ENCODE measurements around the gene CDH11.

The CDH11 gene

GRCh38 chr16:65125322-65125721 lies 3.5 kb upstream of the CDH11 start:
- peaks cover 38% of the 10 kb centered on the region for H3K9me3 ChIP-seq
- TF ChIP-seq Cebpa-rat (IDR thresholded peaks at IDR 0.05): no peak
- H4K20me1 ChIP-seq: peaks cover 11% of the 10 kb centered on the region
- H3K4me1 ChIP-seq: peaks cover 10% of the 10 kb centered on the region
- H3K27me3 ChIP-seq: peaks cover 55% of the 10 kb centered on the region
- no peak overlapping the region for H3K9ac ChIP-seq
- no peak overlapping the region for H3K27ac ChIP-seq
- H3K36me3 ChIP-seq: no peaks in the 10 kb centered on the region
- no peak overlapping the region for H3K4me2 ChIP-seq
- no peak overlapping the region for H3K4me3 ChIP-seq

DNA sequence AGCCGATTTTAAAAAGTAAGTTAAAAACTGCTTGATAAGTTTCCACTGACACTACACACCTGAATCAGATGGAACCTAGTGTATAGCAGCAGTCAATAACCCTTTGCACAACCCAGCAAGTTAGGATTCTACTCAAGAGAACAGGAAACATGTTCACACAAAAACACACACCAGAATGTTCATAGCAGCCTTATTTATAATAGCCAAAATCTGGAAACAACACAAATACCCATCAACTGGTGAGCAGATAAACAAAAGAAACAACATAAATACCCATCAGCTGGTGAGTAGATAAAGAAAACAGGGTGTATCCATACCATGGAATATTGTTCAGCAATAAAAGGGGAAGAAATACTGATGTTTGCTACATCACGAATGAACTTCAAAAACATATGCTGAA lies 2.7 kb upstream of the CDH11 start:
- Histone ChIP-seq H3K4me3 (no peak overlapping the region), H3K4me1 (peaks cover 10% of the 10 kb centered on the region), H3K4me2 (no peak overlapping the region), H3K27me3 (peaks cover 62% of the 10 kb centered on the region), H3K36me3 (no peaks in the 10 kb centered on the region), H3K27ac (no peak overlapping the region), H4K20me1 (peaks cover 17% of the 10 kb centered on the region), H3K9me3 (peaks cover 38% of the 10 kb centered on the region), H3K9ac (no peak overlapping the region)
- no peak for TF ChIP-seq Cebpa-rat (IDR thresholded peaks at IDR 0.05)

DNA sequence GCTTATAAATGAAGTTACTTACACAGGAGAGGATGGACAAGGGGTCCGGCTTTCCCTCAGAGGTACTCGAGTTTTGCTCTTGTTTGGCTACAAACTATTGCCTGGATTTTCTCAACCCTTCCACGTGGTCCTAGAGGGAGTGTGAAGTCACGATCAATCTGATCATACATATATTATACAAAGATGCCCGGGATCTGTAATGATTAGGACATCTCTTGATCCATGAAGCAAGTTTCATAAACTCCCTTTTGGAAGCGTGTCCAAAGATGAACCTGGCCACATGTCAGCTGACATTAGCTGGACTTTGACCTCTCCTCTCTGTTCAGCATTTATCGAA lies 2.3 kb upstream of the CDH11 start:
- Histone ChIP-seq H3K36me3 (no peaks in the 10 kb centered on the region), H3K9me3 (peaks cover 38% of the 10 kb centered on the region), H3K27ac (no peak overlapping the region), H3K27me3 (peaks cover 67% of the 10 kb centered on the region), H4K20me1 (peaks cover 17% of the 10 kb centered on the region), H3K4me3 (no peak overlapping the region), H3K9ac (no peak overlapping the region), H3K4me1 (peaks cover 10% of the 10 kb centered on the region), H3K4me2 (no peak overlapping the region)
- no peak for TF ChIP-seq Cebpa-rat (IDR thresholded peaks at IDR 0.05)

- Histone ChIP-seq H3K4me3 (peak overlapping the region; percentile 48; the same call in 1 of the 2 replicates), H3K9ac (no peak overlapping the region), H3K4me1 (peaks cover 10% of the 10 kb centered on the region), H3K36me3 (no peaks in the 10 kb centered on the region), H3K27me3 (peaks cover 72% of the 10 kb centered on the region), H3K9me3 (peaks cover 38% of the 10 kb centered on the region), H3K4me2 (no peak overlapping the region), H3K27ac (no peak overlapping the region), H4K20me1 (peaks cover 17% of the 10 kb centered on the region)
- TF ChIP-seq Cebpa-rat (IDR thresholded peaks at IDR 0.05): no peak
Observed at GRCh38 chr16:65123396-65124211, 1.7 kb upstream of the CDH11 start.

GRCh38 chr16:65122724-65123395 lies 997 bp upstream of the CDH11 start:
- no peak overlapping the region for H3K27ac ChIP-seq
- H3K4me2 ChIP-seq: no peak overlapping the region; the same call in 1 of the 2 replicates
- H3K4me1 ChIP-seq: peaks cover 10% of the 10 kb centered on the region
- no peaks in the 10 kb centered on the region for H3K36me3 ChIP-seq
- no peak for TF ChIP-seq Cebpa-rat (IDR thresholded peaks at IDR 0.05)
- H3K9me3 ChIP-seq: peaks cover 38% of the 10 kb centered on the region
- H3K9ac ChIP-seq: no peak overlapping the region
- peak overlapping the region; percentile 48; the same call in 1 of the 2 replicates for H3K4me3 ChIP-seq
- H3K27me3 ChIP-seq: peaks cover 72% of the 10 kb centered on the region
- H4K20me1 ChIP-seq: peaks cover 17% of the 10 kb centered on the region

- no peak for TF ChIP-seq Cebpa-rat (IDR thresholded peaks at IDR 0.05)
- H3K27ac ChIP-seq: no peak overlapping the region
- H3K9ac ChIP-seq: no peak overlapping the region
- peaks cover 38% of the 10 kb centered on the region for H3K9me3 ChIP-seq
- H3K27me3 ChIP-seq: peaks cover 72% of the 10 kb centered on the region
- peaks cover 10% of the 10 kb centered on the region for H3K4me1 ChIP-seq
- no peaks in the 10 kb centered on the region for H3K36me3 ChIP-seq
- H3K4me3 ChIP-seq: peak overlapping the region; percentile 61
- peak overlapping the region; percentile 84 for H3K4me2 ChIP-seq
- H4K20me1 ChIP-seq: peaks cover 17% of the 10 kb centered on the region
Observed at GRCh38 chr16:65120831-65121721, 787 bp downstream of the CDH11 start.

GRCh38 chr16:65120461-65120830 lies 1.4 kb downstream of the CDH11 start:
- H3K27me3 ChIP-seq: peaks cover 68% of the 10 kb centered on the region

GRCh38 chr16:65119901-65120401 lies 1.9 kb downstream of the CDH11 start:
- H3K27me3 ChIP-seq: peaks cover 63% of the 10 kb centered on the region
- no peak overlapping the region for H3K9ac ChIP-seq
- TF ChIP-seq Cebpa-rat (IDR thresholded peaks at IDR 0.05): no peak
- peaks cover 17% of the 10 kb centered on the region for H4K20me1 ChIP-seq
- H3K4me2 ChIP-seq: no peak overlapping the region
- no peak overlapping the region for H3K4me3 ChIP-seq
- no peaks in the 10 kb centered on the region for H3K36me3 ChIP-seq
- H3K27ac ChIP-seq: no peak overlapping the region
- H3K4me1 ChIP-seq: peaks cover 10% of the 10 kb centered on the region
- H3K9me3 ChIP-seq: peaks cover 38% of the 10 kb centered on the region

More at GRCh38 chr16:65120461-65120830, 1.4 kb downstream of the CDH11 start:
- Histone ChIP-seq H3K4me1 (peaks cover 10% of the 10 kb centered on the region), H4K20me1 (peaks cover 17% of the 10 kb centered on the region), H3K27ac (no peak overlapping the region), H3K9me3 (peaks cover 38% of the 10 kb centered on the region), H3K36me3 (no peaks in the 10 kb centered on the region), H3K4me2 (peak overlapping the region; percentile 84), H3K9ac (no peak overlapping the region), H3K4me3 (peak overlapping the region; percentile 61)
- TF ChIP-seq Cebpa-rat (IDR thresholded peaks at IDR 0.05): no peak

GRCh38 chr16:65119435-65119834 lies 2.4 kb downstream of the CDH11 start:
- Histone ChIP-seq H3K4me2 (no peak overlapping the region), H3K4me3 (no peak overlapping the region), H3K9me3 (peaks cover 37% of the 10 kb centered on the region), H3K9ac (no peak overlapping the region), H3K27me3 (peaks cover 58% of the 10 kb centered on the region), H3K36me3 (no peaks in the 10 kb centered on the region), H3K4me1 (peaks cover 10% of the 10 kb centered on the region), H3K27ac (no peak overlapping the region), H4K20me1 (peaks cover 17% of the 10 kb centered on the region)
- TF ChIP-seq Cebpa-rat (IDR thresholded peaks at IDR 0.05): no peak
